Glomerular visceral epithelial cell (primary cell): Measurements from ENCODE around the gene SVEP1.
"Not testable (repeated sequence)": the region's sequence is repeated elsewhere in the genome, so short reads cannot be mapped to it uniquely, and the experiment has no call there.

Experiments
- DNase-seq: peaks from one replicate; pipeline ENCODE4 v3.0.0-alpha.2; 2016; ENCODE audit errors: extremely low spot score

The SVEP1 gene

DNA sequence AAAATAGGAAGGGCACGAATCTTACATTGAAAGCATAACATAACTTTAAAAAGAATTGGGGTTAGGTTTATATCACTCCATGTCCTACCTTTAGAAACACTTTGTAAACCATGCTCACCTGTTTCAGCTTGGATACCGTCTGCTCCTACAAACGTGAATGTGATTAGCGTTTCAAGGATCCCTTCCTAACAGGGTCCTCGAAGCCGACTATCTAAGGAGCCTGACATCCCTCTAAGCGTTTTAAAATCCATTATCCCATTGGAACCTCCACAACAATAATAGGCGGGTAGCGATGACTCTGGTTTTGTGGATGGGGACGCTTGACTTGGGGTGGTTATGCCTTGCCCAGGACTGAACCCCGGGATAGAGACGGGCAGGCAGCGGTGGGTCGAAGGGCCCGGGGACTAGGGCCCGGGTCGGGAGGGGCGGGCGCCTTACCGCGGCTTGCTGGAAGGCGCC is 937 bp downstream of the SVEP1 start:
- no peak for DNase-seq

DNA sequence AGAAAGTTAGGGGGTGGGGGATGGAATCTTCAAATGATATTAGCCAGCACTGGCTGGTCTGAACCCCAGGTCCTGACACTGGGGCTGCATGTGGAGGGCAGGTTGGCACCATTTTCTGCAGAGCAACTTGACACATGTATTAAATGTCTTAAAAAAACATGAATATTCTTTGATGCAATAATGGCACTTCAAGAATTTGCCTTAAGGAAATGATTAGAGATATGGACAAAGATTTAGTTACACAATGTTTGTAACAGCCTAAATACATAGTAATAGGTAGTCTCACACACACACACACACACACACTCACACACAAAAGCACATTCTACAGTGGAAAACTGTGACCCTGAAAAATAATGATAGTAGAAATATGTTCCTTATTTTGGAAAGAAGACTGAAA is 3.6 kb downstream of the SVEP1 start:
- DNase-seq, result no peak

DNA sequence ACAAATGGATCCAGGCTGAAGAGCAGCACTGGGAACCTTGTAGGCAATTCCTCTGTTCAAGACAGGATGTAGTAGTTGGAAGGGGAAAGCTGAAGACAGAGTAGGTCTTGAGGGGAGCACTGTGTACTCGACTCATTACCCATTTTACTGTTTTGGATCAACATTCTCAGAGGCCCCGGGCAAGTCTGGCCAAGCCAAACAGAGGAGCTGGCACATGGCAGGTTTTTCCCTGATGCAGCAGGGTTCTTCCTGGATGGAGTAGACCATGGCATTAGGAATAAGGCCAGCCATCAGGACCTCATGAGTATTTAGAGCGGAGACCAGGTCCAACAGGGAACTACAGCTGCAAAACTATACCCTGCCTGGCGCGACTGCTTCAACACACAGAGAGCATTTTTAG is 4.4 kb downstream of the SVEP1 start:
- DNase-seq, result no peak

DNA sequence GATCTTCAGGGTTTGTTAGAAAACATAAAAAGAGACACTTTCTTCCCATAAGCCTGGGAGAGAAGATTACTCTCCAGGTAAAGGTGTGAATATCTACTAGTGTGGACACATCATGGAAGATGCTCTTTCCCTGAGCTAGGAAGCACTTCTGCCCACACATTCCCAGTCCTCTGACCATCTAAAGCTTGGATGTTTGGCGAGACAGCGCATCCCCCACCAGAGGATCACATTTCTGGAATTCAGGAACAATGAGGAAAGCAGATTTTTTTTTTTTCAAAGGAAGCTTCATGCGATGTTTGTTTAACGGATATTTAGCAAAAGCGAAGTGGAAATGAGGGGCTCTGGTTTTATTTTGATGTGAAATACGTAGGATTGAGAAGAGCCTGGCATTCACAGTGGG is 6.2 kb downstream of the SVEP1 start:
- no peak for DNase-seq

DNA sequence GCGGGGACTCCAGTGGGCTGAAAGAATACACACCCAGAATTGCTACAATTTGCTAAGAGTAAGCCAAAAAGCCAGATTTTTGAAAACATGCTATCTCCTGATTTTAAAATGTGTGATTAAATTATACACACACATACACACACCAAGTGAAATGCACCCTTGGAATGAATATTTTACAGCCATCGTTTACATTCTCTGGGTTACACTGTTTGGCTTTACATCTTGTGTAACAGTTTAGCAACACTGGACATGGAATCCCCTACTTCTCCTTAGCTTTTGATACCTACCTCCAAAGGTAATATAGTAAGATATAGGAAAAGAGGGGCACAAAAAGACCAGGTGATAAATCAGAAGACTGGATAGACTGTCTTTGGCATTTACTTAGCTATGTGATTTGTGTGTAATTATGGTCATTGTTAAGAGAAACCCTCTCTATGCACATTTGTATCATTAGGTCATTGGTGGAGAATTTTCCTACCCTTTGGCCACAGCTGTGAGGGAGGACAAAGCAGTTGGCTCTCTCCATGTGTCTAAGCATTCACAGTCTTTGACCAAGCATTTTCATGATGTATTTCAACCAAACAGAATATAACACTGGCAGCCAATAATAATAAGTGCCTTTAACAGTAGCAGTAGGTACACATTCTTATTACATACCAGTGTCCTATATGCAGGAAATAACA is 7.6 kb downstream of the SVEP1 start:
- DNase-seq, result no peak

DNA sequence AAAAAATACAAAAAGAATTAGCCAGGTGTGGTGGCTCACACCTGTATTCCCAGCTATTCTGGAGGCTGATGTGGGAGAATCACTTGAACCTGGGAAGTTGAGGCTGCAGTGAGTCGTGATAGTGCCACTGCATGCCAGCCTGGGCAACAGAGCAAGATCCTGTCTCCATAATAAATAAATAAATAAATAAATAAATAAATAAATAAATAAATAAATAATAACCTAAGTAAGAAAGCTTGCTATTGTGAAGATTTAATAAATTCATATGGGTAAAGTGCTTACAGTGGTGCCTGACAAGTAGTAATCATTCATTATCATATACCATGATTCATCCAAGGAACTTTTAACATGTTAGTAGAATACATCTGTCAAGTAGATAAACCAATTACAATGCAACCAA is 13.4 kb downstream of the SVEP1 start:
- DNase-seq, result no peak

DNA sequence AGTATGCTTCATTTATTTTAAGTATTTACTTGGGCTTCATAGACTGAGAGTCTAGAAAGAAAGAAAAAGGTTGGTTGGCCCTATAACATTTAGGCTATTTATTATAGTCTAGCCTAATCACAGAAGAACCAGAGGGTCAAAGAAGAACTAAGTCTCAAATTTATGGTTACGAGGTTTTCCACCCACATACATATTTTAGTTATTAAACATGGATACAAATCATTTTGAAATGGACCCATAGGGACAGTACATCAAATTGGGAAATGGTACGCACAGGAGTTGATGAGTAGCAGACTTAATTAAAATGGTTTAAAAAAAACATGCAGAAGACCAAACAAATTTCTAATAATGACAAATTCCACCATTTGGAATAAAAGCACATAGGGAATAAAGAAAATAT is 17.7 kb downstream of the SVEP1 start:
- DNase-seq, result no peak

DNA sequence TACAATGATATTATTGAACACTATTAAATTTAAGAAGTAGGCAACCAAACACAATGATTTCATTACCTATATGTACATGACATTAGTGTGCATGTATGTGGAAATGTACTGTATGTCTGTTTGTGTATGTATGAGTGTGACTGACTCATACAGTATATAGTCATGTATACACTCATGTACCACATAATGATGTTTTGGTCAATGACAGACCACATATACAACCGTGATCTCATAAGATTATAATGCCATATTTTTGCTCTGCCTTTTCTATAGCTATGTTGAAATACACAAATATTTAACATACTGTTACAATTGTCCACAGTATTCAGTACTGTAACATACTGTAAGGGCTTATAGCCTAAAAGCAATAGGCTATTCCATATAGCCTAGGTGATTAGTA is 19.7 kb downstream of the SVEP1 start:
- no peak for DNase-seq

DNA sequence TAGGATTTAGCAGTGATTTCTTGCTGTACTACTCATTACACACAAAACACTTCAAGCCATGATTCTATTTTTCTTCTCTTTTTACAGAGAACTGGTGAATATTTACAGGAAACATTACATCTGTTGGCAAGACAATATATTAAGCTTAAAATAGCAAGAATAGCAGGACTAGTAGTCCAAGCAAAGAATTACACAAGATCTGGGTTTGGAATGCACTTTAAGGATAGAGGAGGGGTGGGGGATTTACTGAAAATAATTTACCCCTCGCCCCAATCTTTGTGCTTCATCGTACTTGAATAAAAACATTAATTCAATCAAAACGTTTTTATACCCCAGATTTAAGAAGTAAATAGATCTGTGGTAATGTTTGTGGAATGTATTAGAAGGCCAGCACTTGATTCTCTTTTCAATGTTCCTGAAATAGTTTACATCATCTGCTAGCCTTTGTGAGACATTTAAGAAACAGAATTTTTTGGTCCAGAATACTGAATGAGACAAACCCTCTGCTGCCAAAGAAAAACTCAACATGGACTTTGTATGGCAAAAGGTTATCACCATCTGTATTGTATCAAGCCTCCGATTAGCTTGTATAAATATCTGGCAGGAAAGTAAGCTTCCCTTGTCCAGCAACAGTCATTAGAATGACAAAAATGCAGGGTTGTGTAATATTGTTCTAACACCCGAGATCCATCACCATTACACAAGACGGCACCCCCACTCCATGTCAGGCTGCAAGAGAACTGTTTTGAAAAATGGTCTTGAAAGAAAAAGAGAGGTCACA is 23.8 kb downstream of the SVEP1 start:
- peak; percentile 1 for DNase-seq

DNA sequence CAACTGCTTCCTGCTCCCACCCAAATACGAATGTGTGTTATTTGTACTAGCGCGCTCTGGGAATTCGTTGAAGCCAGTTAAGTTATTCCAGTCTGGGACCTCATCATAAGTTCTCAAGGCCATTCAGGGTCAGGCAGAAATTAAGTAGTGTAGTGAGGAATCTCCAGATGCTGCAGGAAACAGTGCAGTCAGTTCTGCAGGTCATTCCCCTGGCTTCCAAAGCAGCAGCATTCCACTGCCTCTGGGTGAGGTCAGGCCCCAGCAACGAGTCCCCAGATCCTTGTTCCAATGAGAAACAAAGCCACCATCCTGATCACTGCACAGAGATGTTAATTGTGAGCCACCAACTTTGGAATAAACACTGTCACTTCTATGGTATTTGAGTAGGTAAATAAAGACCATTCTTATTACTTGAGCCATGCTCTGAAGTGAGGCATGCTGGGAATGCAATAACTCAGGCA is 33.1 kb downstream of the SVEP1 start:
- no peak for DNase-seq

DNA sequence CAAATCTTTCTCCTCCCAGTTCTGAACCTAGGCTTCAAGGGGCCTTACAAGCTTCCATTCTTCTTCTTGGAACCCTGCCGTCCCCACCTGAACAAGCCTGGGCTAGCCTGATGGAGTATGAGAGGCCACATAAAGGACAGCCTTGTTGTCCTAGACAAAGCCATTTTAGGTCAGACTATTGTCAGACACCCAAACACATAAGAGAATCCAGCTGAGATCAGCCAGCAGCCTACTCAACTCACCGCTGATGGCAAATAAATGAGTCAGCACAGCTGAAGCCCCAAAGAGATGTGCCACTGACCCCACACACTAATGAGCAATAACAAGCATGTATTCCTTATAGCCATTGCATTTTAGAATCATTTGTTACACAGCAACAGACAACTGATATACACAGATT is 33.8 kb downstream of the SVEP1 start:
- no peak for DNase-seq

DNA sequence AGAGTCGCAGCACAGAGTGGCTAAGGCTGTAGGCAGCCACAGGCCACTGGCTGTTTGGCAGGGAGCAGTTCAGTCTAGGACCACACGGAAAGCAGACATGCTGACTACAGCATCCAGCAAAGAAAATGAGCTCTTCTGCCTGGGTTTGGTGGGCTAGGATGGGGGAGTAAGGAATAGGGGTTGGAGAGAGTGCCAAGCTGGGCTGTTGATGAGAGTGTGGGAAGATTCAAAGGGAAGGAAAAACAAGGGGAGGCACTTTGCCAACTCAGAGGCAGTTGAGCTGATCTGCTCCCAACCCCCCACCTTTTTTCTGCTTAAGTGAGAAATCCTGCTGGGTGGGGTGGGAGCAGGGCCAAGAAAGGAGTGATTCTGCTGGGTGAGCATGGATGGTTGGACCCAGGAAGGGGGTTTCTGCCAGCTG is 35.9 kb downstream of the SVEP1 start:
- no peak for DNase-seq

DNA sequence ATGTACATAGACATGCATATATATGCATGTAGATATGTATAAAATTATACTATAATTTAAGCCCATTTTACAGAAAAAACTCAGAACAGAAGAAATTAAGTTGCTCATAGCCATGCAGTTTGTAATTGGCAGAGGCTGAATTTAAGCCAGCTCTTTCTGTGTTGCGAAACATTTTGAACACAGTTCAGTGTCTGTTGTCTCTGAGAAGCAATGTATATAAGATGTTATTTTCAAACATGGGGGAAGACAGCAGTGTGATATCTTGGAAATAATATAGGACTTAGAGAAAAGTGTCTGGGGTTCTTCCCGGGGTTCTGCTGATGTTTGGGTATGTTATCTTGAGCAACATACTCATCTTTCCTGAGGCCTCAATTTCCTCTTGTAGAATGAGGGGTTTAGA is 37.6 kb downstream of the SVEP1 start:
- no peak for DNase-seq

DNA sequence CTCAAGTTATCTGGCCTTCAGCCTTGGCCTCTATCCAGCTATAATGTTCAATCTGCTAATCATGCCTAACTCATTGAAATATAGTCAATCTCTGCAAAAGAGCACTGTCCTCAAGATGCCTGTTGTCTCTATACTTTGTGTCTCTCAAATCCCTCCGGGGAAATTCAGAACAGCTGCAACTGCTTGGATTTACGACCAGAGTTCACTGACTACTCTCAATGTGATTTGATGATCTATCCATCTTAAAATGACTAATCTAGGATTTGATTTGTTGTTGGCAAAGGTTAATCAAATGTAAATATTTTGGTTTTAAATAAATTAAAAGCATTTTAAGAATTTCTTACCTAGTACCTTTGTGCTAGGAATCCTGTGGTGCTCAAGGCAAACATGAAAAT is 40.9 kb downstream of the SVEP1 start:
- DNase-seq, result no peak

DNA sequence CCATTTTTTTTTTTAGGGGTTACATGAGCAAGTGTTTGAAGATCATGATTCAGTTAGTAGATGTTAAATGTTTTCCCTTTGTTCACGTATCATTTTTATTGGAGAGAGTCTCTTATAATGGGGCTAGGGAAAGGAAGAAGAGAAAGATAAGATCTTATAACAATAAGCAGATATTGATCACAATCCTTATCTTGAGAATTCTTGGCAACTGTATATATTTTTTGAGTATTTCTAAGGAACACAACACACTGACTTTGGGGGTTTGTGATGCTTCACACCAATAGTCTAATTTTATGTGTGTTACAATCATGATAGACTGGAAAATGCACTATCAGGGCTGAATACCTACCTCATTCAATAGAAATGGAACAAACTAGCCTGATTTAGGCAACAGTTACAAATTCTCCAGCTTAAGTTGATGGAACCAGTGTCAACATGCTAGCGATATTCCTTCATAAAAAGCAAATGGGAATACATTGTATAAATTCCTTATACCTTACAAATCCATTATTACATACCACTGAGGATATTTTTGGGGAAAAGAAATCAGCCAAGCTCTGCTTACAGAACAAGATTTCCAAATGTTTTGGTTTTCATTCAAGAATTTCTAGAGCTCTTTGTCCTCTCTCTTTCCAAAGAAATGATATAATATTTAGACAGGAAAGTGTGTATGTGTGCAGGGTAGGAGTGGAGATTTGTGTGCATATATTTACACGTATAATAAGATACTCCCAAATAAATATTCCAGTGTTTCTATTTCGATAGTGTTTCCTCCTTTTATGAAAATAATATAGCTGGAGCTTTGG is 41.5 kb downstream of the SVEP1 start:
- DNase-seq, result no peak

DNA sequence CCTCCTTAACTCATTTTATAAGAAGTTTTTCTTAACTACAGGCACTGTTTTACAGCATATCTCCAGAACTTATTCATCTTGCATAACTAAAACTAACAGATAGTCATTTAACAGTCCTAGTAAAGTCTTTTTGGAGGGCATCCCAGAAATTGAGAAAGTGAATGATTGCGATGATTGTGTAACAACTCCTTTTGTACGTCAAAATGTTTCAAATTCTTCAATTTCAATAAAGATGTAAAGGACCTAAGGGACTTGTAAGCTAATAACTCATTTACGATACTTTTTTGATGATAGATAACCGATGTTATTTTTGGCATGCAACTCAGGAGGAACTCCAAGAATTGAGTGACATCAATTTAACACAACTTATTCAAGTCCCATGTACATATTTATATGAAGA is 42.7 kb downstream of the SVEP1 start:
- no peak for DNase-seq

DNA sequence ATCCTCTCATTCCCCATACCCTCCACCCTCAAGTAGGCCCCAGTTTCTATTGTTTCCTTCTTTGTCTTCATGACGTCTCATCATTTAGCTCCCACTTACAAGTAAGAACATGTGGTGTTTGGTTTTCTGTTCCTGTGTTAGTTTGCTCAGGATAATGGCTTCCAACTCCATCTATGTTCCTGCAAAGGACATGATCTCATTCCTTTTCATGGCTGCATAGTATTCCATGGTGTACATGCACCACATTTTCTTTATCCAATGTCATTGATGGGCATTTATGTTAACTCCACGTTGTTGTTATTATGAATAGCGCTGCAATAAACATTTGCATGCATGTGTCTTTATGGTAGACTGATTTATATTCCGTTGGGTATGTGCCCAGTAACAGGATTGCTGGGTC is 45.4 kb downstream of the SVEP1 start:
- DNase-seq, result not testable (repeated sequence)

DNA sequence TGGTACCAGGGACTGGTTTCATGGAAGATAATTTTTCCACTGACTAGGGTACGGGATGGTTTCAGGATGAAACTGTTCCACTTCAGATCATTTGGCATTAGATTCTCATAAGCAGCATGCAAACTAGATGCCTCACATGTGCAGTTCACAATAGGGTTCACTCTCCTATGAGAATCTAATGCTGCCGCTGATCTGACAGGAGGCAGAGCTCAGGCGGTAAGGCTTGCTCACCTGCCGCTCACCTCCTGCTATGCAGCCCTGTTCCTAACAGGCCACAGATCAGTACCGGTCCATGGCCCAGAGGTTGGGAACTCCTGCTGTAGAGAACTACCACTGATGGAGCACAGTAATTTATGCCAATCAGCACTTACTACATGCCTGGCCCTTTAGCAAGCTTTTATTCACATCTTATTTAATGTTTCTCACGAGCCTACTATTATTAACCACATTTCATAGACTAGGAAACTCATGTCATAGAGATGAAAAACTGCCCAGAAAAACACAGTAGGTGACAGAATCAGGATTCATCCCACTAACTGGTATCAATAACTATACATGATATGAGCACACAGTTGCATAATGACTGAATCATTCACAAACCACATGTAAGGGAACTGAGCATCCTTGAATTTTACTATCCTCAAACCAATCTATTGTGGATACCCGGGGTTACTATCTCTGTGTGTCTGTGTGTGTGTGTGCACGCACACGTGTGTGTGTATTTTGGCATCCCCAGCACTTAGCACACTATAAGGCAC is 46.5 kb downstream of the SVEP1 start:
- no peak for DNase-seq

DNA sequence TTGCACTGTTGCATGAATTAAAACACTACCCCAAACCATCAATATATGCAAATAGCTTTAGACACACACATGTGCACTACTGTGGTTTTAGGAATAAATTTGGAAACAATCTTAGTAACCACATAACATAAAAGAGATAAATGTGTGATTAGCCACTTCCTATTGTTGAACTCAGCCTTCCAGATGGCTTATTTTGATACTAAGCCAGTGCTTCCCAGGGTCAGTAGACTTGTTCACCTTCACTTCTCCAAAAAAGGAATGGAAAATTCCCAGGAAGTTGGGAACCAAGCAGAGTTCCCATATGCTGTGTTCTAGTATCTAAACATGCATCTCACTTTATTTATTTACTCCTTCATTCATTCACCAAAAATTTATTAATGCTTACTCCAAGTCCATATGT is 47.8 kb downstream of the SVEP1 start:
- DNase-seq, result no peak

DNA sequence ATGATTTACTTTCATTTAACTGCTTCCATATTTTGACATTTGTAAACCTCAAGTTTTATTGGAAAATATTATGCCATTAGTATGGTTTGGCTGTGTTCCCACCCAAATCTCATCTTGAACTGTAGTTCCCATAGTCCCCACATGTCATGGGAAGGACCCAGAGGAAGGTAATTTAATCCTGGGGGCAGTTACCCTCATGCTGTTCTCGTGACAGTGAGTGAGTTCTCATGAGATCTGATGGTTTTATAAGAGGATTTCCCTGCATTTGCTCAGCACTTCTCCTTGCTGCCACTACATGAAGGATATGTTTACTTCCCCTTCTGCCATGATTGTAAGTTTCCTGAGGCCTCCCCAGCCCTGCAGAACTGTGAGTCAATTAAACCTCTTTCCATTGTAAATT is 48.3 kb downstream of the SVEP1 start:
- not testable (repeated sequence) for DNase-seq

DNA sequence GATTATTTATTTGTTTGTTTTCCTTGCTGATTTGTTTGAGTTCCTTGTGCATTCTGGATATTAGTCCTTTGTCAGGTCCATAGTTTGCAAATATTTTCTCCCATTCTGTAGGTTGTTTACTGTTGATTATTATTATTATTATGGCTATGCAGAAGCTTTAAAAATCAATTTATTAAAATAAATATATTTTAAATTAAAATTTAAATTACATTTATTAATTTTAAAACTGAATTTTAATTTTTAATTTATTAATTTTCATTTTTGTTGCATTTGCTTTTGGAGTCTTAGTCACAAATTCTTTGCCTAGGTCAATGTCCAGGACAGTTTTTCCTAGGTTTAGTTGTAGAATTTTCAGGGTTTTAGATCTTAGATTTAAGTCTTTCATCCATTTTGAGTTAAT is 50.9 kb downstream of the SVEP1 start:
- no peak for DNase-seq

DNA sequence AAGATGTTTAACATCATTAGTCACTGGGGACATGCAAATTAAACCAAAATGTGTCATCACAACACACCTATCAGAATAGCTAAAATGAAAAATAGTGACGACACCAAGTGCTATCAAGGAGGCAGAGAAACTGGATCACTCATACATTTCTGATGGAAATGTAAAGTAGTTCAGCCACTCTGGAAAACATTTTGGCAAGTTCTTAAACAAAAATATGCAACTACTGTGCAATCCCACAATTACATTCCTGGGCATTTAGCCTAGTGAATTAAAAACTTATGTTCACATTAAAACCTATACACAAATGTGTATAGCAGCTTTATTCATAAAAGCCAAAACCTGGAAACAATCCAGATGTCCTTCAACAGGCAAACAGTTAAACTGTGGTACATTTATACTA is 53.1 kb downstream of the SVEP1 start:
- no peak for DNase-seq
